K562 (cell line): ENCODE data around the gene POLR2A. TPM values are rescaled to one million over a fixed set of nuclear protein-coding genes. Genes with fewer than 3 reads are reported as not detected.

Experiments
- FOSL1 ChIP-seq: fragments of 200-800 bp; sonication (Bioruptor generic); conservative IDR thresholded peaks from 2 replicates; pipeline ENCODE4 v1.6.1; 2016; ENCODE audit warnings: missing genetic modification characterization, missing compliant biosample characterization
- GABPA ChIP-seq: fragments of 200-800 bp; sonication (Bioruptor generic); conservative IDR thresholded peaks from 2 replicates; pipeline ENCODE4 v1.6.1; 2016; ENCODE audit warnings: low read depth, missing genetic modification characterization, missing compliant biosample characterization
- KLF1 ChIP-seq: fragments of 450-650 bp; IDR thresholded peaks from 2 replicates; pipeline ENCODE4 v1.6.1; 2016; ENCODE audit warnings: missing genetic modification characterization, missing compliant biosample characterization
- LARP7 ChIP-seq: fragments of 450-650 bp; IDR thresholded peaks from 2 replicates; pipeline ENCODE4 v1.6.1; 2016
- NFRKB ChIP-seq: fragments of 450-650 bp; IDR thresholded peaks from 2 replicates; pipeline ENCODE4 v1.6.1; 2016; ENCODE audit warnings: low read depth
- YY1 ChIP-seq, 3 experiments: IDR thresholded peaks; 2 replicates each; pipeline ENCODE4 v1.6.1; 2011; ENCODE audit warnings: low read length in 2 of 3, mild to moderate bottlenecking in 2 of 3, moderate library complexity in 2 of 3, borderline replicate concordance in 1 of 3, control low read depth in 1 of 3, low read depth in 1 of 3; ENCODE audit not compliant: insufficient read depth in 3 of 3, insufficient replicate concordance in 2 of 3, control insufficient read depth in 1 of 3, insufficient read length in 1 of 3; ENCODE audit errors: extremely low read depth in 1 of 3
- ZNF316 ChIP-seq: fragments of 450-650 bp; IDR thresholded peaks from 2 replicates; pipeline ENCODE4 v1.6.1; 2016
- polyA plus RNA-seq, 8 experiments: library from polyadenylated mRNA; depleted of rRNA in 4 of 8; stranded (reverse) in 5 of 8; unstranded in 3 of 8; fragments of >200 nt; fragmentation: Nextera tagmentation in 2 of 8; fragmentation: Illumina TruSeq in 1 of 8; extraction: Ambion mirVana in 2 of 8; extraction: Trizol in 1 of 8; gene quantifications; 2 replicates each; pipeline versions ENCODE4 v1.2.1 to v1.2.3, GENCODE V29; 2011 to 2014; ENCODE audit warnings: inconsistent platforms in 1 of 8, missing spikeins in 1 of 8
- total RNA-seq, 7 experiments: library from RNA; depleted of rRNA in 6 of 7; stranded (reverse); fragments of >200 nt in 6 of 7; fragmentation: Illumina TruSeq in 2 of 7; extraction: Trizol in 2 of 7; gene quantifications; 2 replicates each; pipeline versions ENCODE4 v1.2.1 to v1.2.3, GENCODE V29; 2011 to 2021; ENCODE audit warnings: low replicate concordance in 1 of 7
- TF ChIP-seq, protein P1 (sequence below): fragments of 250-450 bp; sonication (Bioruptor Pico); IDR thresholded peaks from 2 replicates; pipeline ENCODE4 v1.4.0; 2020
- TF ChIP-seq, protein P2 (sequence below), 3 experiments: fragments of 200-800 bp in 1 of 3; sonication (Bioruptor generic) in 1 of 3; sonication (generic) in 1 of 3; formaldehyde crosslinking in 1 of 3; IDR thresholded peaks; 2 replicates each; pipeline versions ENCODE4 v1.6.1 to v1.8.0; 2016 to 2022; ENCODE audit warnings: mild to moderate bottlenecking in 2 of 3, missing compliant biosample characterization in 2 of 3, missing genetic modification characterization in 2 of 3, missing genetic modification reagents in 1 of 3
- TF ChIP-seq, protein P3 (sequence below), 2 experiments: IDR thresholded peaks; 2 replicates each; pipeline ENCODE4 v1.6.1; 2012; ENCODE audit warnings: improper control_type of control experiment in 2 of 2, low read depth in 2 of 2, low read length in 2 of 2, borderline replicate concordance in 1 of 2
- TF ChIP-seq, protein P4 (sequence below): fragments of 450-650 bp; IDR thresholded peaks from 2 replicates; pipeline ENCODE4 v1.6.1; 2016; ENCODE audit warnings: antibody characterized with exemption
- TF ChIP-seq, protein P5 (sequence below): sonication (generic); formaldehyde crosslinking; IDR thresholded peaks from 2 replicates; pipeline ENCODE4 v1.8.0; 2022; ENCODE audit warnings: mild to moderate bottlenecking, missing genetic modification reagents

The POLR2A gene
- total and polyA plus RNA-seq, 9 of the 15 experiments (the other 6 are each of a cell fraction or from before 2014, with no cell fraction given) = 1.3 to 109 (median 12.4) TPM

DNA sequence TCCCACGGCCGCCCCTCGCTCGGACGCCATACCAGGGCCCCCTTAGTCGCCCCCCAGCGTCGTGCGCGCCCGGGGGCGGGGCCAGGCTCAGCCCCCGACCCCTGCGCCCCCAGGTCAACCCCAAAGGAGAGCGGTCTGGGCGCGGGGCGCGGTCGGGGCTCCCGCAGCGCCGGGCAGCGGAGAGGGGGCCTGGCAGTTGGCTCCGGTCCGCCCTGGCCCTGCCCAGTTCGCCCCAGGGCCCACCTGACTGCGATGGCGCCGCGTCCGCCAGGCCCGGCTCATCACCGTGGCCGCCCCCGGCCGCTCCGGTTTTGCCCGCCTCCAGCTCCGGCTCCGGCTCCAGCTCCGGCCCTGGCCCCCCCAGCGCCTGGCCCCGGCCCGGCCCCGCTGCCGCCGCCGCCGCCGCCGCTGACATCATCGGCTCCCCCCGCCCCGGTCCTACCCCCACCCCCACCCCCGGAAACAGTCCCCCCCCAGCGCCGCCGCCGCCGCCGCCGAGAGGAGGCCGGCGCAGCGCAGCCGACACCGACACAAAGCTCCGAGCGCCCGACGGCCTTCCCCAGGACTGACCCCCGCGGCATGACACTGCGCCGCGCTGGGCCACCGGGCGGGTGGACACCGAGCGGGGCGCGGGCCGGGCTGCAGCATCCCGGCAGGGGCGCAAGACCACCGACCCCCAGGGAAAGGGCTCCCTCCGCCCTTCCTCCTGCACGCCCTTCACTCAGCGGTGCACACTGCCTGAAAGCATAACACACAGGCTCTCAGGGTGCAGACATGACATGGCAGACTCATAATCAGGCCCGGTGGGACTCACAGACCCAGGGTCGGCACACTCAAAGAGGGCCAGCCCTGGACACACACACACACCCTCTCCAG is 4.7 kb upstream of the POLR2A start, which contains the start of gene ZBTB4 (continued):
- TF ChIP-seq, protein P1, sequence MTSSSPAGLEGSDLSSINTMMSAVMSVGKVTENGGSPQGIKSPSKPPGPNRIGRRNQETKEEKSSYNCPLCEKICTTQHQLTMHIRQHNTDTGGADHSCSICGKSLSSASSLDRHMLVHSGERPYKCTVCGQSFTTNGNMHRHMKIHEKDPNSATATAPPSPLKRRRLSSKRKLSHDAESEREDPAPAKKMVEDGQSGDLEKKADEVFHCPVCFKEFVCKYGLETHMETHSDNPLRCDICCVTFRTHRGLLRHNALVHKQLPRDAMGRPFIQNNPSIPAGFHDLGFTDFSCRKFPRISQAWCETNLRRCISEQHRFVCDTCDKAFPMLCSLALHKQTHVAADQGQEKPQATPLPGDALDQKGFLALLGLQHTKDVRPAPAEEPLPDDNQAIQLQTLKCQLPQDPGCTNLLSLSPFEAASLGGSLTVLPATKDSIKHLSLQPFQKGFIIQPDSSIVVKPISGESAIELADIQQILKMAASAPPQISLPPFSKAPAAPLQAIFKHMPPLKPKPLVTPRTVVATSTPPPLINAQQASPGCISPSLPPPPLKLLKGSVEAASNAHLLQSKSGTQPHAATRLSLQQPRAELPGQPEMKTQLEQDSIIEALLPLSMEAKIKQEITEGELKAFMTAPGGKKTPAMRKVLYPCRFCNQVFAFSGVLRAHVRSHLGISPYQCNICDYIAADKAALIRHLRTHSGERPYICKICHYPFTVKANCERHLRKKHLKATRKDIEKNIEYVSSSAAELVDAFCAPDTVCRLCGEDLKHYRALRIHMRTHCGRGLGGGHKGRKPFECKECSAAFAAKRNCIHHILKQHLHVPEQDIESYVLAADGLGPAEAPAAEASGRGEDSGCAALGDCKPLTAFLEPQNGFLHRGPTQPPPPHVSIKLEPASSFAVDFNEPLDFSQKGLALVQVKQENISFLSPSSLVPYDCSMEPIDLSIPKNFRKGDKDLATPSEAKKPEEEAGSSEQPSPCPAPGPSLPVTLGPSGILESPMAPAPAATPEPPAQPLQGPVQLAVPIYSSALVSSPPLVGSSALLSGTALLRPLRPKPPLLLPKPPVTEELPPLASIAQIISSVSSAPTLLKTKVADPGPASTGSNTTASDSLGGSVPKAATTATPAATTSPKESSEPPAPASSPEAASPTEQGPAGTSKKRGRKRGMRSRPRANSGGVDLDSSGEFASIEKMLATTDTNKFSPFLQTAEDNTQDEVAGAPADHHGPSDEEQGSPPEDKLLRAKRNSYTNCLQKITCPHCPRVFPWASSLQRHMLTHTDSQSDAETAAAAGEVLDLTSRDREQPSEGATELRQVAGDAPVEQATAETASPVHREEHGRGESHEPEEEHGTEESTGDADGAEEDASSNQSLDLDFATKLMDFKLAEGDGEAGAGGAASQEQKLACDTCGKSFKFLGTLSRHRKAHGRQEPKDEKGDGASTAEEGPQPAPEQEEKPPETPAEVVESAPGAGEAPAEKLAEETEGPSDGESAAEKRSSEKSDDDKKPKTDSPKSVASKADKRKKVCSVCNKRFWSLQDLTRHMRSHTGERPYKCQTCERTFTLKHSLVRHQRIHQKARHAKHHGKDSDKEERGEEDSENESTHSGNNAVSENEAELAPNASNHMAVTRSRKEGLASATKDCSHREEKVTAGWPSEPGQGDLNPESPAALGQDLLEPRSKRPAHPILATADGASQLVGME (CRISPR knock-in tag) = no peak
- TF ChIP-seq LARP7 (no peak), GABPA (peak; percentile 81), ZNF316 (no peak), FOSL1 (no peak), KLF1 (tag) (peak; percentile 88; the same call in 1 of the 2 replicates), YY1 (IDR thresholded peaks at IDR 0.05; ENCODE audit: borderline replicate concordance in 1 of 3, control insufficient read depth in 1 of 3, extremely low read depth in 1 of 3, insufficient read depth in 3 of 3, insufficient read length in 1 of 3, insufficient replicate concordance in 2 of 3, low read depth in 1 of 3, low read length in 2 of 3) (peak in 2 of 3 experiments; percentile 6 to 10), NFRKB (0 out of 2 replicates have a peak, but pooled peaks have one; percentile 33)
- TF ChIP-seq, protein P2, sequence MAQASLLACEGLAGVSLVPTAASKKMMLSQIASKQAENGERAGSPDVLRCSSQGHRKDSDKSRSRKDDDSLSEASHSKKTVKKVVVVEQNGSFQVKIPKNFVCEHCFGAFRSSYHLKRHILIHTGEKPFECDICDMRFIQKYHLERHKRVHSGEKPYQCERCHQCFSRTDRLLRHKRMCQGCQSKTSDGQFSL (CRISPR knock-in tag; IDR thresholded peaks at IDR 0.05) = peak; percentile 72
- TF ChIP-seq, protein P2 (tag; IDR thresholded peaks at IDR 0.05) = peak in 1 of 2 experiments; percentile 85; a peak in 2 of 4 replicates
- TF ChIP-seq, protein P3, sequence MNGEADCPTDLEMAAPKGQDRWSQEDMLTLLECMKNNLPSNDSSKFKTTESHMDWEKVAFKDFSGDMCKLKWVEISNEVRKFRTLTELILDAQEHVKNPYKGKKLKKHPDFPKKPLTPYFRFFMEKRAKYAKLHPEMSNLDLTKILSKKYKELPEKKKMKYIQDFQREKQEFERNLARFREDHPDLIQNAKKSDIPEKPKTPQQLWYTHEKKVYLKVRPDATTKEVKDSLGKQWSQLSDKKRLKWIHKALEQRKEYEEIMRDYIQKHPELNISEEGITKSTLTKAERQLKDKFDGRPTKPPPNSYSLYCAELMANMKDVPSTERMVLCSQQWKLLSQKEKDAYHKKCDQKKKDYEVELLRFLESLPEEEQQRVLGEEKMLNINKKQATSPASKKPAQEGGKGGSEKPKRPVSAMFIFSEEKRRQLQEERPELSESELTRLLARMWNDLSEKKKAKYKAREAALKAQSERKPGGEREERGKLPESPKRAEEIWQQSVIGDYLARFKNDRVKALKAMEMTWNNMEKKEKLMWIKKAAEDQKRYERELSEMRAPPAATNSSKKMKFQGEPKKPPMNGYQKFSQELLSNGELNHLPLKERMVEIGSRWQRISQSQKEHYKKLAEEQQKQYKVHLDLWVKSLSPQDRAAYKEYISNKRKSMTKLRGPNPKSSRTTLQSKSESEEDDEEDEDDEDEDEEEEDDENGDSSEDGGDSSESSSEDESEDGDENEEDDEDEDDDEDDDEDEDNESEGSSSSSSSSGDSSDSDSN (IDR thresholded peaks at IDR 0.05; ENCODE audit: borderline replicate concordance in 1 of 2, low read depth in 2 of 2, low read length in 2 of 2) = 0 out of 4 replicates have a peak, but pooled peaks of 1 of the 2 experiments have one; percentile 31
- TF ChIP-seq, protein P4, sequence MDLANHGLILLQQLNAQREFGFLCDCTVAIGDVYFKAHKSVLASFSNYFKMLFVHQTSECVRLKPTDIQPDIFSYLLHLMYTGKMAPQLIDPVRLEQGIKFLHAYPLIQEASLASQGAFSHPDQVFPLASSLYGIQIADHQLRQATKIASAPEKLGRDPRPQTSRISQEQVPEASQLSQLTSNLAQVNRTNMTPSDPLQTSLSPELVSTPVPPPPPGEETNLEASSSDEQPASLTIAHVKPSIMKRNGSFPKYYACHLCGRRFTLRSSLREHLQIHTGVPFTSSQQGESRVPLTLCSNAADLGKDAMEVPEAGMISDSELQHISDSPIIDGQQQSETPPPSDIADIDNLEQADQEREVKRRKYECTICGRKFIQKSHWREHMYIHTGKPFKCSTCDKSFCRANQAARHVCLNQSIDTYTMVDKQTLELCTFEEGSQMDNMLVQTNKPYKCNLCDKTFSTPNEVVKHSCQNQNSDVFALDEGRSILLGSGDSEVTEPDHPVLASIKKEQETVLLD = no peak
- TF ChIP-seq, protein P5, sequence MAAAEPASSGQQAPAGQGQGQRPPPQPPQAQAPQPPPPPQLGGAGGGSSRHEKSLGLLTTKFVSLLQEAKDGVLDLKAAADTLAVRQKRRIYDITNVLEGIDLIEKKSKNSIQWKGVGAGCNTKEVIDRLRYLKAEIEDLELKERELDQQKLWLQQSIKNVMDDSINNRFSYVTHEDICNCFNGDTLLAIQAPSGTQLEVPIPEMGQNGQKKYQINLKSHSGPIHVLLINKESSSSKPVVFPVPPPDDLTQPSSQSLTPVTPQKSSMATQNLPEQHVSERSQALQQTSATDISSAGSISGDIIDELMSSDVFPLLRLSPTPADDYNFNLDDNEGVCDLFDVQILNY = no peak
